CD4-positive, alpha-beta T cell treated with Interleukin-21 for 1 hour (primary cell): ENCODE data around the gene CPT2.

Experiments used
- DNase-seq: peaks from one replicate; pipeline ENCODE4 v3.0.0-alpha.2; 2020

Gene CPT2

GRCh38 chr1:53220171-53220961 lies 23.7 kb downstream of the CPT2 start, which contains the start of gene CZIB:
CZIB (minus strand) TSS chr1:53220634; CDS start chr1:53220575, 59 bp downstream.
- peak; percentile 92 for DNase-seq

DNA sequence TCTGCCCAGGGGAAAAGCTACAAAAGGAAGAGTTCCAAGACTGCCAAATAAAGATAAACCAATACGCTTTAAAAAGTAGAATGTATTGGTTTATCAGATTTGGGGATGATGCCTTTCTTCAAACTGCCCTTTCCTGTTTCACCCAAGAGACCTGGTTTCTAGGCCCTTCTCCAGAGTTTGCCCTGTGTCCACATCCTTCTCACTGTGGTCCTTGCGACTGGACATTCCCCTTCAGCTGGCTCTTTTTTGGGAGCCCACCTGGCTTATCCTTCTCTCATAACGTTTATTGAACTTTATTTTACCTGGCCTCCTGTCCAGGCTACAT lies 24.3 kb downstream of the CPT2 start:
- DNase-seq = no peak

DNA sequence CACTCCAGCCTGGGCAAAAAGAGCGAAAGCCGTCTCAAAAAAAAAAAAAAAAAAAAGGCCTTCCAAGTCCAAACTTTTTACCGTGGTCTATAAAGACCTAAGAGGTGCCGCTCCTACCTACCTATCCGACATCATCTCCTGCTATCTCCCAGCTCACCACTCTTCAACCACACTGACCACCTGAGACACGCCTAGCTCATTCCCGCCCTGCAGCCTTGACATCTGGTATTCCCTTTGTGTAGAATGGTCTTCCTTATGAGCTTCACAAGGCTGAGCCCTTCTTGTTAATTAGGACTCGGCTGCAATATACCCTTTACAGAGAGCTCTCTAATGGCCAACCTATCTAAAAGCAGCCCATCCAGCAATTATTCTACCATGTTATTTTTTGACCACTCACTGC lies 41.0 kb downstream of the CPT2 start:
- no peak for DNase-seq

DNA sequence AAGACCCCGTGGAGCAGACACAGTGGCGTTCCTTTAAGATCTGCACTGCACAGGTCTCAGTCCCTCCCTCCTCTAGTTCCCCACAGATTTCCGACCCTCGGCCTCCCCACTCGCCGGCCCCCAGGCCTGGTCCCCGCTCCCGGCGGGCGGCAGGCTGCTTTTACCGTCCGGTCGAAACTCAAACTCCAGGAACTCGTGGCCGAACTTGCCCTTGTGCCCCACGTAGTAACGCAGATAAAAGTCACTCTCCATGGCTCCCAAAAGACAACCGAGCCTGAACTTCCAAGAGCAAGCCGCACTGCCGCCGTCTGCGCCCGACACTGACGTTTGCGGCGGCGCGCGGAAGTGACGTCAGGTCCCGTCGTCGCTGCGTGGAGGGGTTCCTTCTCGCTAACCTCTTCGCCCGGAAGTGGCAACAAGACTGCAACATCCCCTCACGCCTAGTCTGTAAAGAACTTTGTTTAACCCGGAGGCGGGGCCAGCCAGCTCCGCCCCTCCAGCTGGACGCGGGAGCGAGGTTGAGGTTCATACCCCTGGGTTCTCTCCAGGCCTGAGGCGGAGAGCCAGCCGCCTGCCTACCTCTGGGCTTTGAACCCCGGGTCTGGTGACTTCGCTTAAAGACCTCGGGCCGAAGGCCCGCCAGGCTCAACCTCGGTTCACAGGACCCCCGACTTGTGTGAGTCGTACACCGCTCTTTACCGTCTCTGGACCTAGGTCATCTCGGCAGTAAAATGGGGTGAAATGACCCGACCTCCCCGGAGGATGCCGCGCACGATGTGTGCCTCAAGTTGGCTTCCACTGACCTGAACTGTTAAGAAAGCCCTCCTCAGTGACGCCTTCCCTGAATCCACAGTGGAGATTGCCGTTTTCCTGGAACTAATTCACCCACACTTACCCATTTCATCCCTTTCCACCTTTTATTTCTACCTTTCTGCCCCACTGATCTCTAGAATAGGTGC lies 41.9 kb downstream of the CPT2 start, which contains the start of gene MAGOH:
Gene MAGOH (minus strand): TSS at position 322 of the 959 bp plus-strand sequence. CDS start 70 bp downstream, at position 252.
- DNase-seq = peak; percentile 95

DNA sequence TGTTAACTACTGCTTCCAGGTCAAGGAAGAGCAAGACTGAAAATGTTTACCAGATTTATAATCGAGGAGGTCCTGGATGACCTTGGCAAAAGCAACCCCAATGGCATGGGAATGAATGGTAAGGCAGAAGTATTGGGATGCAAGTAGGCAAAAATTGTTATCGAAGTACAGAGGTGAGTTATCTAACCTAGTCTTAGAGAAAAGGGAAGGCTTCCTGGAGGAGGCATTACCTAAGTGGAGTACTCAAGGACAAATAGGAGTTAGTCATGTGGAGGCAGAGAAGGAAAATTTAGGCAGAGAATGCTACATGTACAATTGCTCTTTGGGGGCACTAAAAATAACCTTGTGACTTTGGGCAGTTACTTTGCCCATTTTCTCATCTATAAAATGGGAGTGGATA lies 45.2 kb downstream of the CPT2 start:
- DNase-seq = no peak

DNA sequence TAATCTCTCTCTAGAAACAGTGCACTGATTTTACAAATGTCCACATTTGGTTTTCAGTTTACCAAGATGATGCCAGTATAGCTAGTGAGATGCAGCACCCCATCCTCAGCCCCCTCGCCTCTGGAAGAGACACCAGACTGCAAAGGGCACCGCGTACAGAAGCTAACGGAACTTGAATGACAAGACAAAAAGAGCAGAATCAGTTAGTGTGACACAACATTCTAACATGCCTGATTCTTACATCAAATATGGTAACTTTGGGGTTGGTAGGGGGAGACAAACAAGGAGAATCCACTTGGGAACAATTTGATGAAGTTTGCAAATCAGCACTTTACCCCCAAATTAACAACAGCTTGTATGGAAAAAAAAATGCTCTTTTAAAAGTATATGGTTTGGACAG lies 45.8 kb downstream of the CPT2 start:
- no peak for DNase-seq

DNA sequence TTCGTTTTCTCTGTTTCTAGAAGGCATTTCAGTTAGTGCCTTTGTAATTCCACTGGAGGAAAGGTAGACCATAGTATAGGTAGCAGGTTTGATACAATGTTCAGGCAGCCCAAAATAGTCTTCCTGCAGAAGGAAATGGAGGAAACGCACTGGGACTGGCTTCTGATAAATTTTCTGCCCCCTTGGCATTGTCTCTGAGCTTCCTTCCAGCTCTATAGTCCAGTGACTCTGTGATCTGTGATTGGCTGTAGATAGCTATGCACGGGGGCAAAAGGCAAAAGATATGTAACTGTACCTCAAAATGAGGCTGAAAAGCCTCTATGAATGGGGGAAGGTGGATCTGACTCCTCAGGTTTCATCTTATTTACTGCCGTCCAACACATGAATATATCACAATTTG lies 47.5 kb downstream of the CPT2 start:
- DNase-seq = no peak

- no peak for DNase-seq
Observed at GRCh38 chr1:53246261-53247134, 49.9 kb downstream of the CPT2 start.

DNA sequence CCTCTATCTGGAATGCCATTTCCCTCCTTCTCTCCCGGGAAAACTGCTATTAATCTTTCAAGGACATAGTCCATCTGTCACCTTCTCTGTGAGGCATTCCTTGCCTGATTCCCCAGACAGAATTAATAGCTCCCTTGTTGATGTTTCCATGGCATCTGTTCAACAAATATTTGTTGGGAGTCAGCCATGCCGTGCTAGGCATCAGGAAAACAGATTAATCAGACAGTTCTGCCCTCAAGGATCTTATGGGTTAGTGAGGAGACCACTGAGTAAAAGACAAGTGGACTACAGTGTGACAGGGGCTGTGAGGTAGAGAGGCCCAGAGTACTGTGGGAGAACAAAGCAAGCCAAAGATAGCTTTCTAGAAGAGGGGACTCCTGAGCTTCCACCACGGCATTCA lies 53.1 kb downstream of the CPT2 start:
- no peak for DNase-seq

DNA sequence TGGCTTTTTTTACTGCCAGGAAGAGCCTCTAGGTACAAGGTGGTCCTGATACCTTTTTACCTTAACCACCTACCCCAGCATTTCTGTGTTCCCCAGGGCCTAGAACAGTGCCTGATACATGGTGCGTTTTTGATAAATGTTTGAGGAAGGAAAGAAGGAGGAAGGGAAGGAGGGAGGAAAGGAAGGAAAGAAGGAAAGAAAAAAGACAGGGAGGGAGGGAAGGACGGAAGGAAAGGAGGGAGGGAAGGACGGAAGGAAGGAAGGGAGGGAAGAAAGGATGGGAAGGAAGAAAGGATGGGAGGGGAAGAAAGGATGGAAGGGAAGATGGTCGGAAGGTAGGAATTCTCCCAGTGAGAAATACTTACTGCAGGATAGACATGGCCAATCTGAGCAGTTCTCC lies 53.7 kb downstream of the CPT2 start:
- DNase-seq = no peak

GRCh38 chr1:53254011-53254640 lies 57.5 kb downstream of the CPT2 start:
- no peak for DNase-seq

GRCh38 chr1:53255031-53255430 lies 58.4 kb downstream of the CPT2 start:
- no peak for DNase-seq

DNA sequence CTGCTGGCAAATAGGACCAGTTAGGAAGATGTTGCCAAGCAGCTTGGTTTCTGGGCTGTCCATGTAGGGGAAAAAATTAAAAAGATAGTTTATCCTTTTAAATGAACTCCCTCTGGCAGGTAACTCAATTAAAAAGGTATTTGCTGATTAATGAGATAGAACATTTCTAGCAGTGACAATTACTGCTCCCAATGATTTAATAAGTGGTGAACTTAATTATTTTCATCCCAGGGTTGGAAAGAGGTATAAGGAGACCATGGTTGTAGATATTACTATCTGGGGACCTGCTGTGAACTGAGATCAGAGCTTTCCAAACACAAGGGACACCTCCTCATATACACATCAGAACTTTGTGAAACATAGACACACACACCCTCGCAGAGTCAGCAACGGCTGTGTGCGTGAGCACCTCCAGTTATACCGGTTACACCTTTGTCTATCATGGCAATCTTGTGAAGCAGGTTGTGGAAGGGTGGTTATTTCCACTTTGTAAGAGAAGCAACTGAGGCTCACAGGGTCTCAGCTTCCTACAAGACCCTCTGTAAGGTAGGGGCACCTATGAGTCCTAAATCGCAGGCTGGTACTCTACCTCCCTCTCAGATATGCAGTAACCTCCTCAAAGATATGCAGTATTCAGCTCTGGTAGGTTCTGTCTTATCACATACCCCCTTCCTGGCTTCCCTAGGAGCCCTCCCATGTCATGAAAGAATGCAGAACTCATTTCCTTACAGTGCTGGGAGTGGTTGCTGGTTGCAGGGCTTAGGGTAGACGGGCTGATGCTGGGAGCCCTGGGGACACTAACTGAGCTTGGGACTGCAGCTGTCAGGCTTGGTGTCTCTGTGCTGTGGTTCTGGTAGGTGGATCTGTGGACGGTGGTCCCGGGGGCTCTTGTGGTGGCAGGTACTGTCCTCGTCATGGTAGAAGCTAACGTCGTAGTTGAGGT lies 60.2 kb downstream of the CPT2 start:
- no peak for DNase-seq

DNA sequence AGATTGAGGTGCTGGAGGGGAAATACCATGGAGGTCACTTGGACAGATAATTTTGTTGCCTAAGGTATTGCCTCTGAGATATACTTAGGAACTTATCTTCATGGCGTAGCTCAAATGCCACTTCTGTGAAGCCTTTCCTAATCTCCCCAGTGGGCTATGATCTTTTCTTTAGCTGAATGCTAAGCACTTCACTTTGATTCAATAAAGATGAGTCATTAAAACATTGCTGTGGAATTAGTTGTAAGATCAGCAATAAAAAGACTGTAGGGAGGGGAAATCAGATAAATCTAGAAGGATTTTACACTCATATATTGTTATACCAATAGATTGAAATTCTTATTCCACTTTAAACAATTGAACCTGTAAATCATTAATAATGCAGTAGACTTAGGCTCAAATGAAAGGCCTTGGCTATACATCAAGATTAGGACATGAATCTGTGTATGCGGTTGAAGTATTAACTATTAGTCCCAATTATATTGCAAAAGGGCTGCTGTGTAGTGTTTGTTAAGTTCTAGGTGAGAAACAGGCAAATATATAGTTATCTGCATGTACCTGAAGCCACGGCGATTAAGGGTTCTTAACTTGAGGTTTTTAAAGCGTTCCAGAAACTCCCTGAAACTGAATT lies 60.9 kb downstream of the CPT2 start:
- no peak for DNase-seq

DNA sequence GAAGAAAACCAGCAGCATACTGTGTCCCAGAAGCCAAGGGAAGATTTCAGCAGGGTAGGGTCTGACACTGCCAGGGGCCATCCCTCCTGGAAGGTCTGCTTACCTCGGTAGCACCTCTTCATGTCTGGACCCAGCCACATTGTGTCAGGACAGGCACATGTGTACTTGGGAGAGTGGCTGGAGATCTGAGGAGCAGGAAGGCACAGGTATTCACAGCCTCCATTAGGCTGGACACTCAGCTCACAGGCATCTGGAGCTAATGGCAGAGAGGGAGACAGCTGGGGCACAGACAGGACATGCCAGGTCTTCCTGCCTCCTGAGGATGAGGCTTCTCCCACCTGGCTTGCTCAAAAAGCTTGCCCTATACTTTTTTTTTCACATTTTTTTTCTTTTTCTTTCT lies 61.6 kb downstream of the CPT2 start:
- no peak for DNase-seq

GRCh38 chr1:53259932-53260331 lies 63.3 kb downstream of the CPT2 start:
- DNase-seq = no peak

GRCh38 chr1:53260631-53261247 lies 64.1 kb downstream of the CPT2 start:
- no peak for DNase-seq

DNA sequence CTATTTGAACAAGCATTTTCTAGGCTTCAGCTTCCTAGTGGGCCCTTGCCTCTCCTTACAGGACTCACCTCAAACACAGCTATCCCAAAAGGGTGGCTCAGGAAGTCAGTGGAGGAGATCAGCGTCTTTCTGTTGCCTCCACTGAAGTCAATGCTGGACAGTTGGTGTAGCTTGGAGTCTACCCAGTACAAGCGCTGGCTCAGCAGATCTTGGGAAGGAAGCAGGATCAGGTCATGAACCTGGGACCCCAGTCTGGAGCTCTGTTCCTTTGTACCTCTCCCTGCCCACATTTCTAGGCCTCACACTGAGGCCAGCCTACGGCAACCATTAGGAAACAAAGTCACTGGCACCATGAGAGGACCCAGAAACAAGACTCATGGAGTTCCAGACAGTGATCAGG lies 65.4 kb downstream of the CPT2 start:
- DNase-seq = no peak
